Suprapubic skin (tissue), 4 donors: ENCODE measurements around the gene GCLM.

Experiments used
- CTCF ChIP-seq, 2 donors: fragments of 200-600 bp in 1 of 2; fragments of 450-650 bp in 1 of 2; sonication (generic) in 1 of 2; IDR thresholded peaks; one replicate each; pipeline ENCODE4 v1.5.1; 2016 to 2019; ENCODE audit warnings: antibody characterized with exemption in 2 of 2, mild to moderate bottlenecking in 1 of 2, moderate library complexity in 1 of 2
- EP300 ChIP-seq: sonication (generic); formaldehyde crosslinking; IDR thresholded peaks from one replicate; pipeline ENCODE4 v1.6.1; 2017; ENCODE audit warnings: antibody characterized with exemption
- POLR2A ChIP-seq, 2 donors: fragments of 450-650 bp; IDR thresholded peaks; one replicate each; pipeline ENCODE4 v1.6.1; 2017; ENCODE audit warnings: antibody characterized with exemption in 2 of 2, mild to moderate bottlenecking in 2 of 2, moderate library complexity in 2 of 2
- POLR2AphosphoS5 ChIP-seq, 3 donors: sonication (generic); formaldehyde crosslinking; IDR thresholded peaks; one replicate each; pipeline ENCODE4 v1.6.1; 2017; ENCODE audit warnings: antibody characterized with exemption in 3 of 3

DNA sequence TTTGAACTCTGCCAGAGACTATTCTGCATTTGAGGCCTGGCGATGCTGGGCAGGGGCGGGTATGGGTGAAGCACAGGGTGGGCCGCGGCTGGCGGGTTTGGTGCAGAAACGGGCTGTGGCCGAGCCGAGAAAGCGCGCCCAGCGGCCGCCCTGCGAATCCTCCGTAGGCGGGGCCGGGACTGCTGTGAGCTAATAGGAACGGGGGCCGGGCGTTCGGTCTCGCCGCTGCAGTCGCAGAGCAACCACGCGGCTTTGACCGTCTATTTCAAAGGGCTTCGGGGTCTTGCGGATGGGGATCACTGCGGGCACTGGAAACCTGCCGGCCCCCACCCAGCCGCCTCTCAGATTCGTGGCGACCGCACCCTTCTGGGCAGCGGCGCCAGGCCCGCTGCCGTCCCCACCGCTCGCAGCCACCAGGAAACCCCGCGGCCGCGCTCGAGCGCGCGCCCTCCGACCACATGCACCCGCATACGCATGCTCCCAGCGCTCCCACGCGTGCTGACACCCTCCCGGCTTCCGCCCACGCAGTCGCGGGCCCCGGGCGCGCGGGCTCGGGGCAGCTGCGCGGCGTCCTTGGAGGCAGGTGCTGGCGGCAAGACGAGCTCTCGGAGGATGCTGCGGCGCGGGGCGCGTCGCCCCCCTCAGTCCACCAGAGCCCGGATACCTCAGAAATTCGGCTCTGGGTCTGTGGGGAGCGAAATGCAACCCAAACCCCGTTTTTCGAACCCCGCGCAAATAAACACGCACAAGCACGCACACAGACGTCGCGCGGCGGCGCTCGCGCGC is 62.8 kb downstream of the GCLM start:
- TF ChIP-seq EP300 (no peak), CTCF (IDR thresholded peaks at IDR 0.05) (peak in 1 of 2 donors; percentile 33), POLR2A (IDR thresholded peaks at IDR 0.05) (peak in 1 of 2 donors; percentile 58), POLR2AphosphoS5 (IDR thresholded peaks at IDR 0.05) (peak in 2 of 3 donors; percentile 22 to 27)
